GM13976 (cell line): ENCODE data around the gene CCNL1.

Source experiments
- DNase-seq: peaks from one replicate; pipeline ENCODE4 v3.0.0; 2012; ENCODE audit warnings: low spot score
- CTCF ChIP-seq: IDR thresholded peaks from 2 replicates; pipeline ENCODE4 v1.5.1; 2012; ENCODE audit warnings: borderline replicate concordance, mild to moderate bottlenecking; ENCODE audit not compliant: insufficient read depth; ENCODE audit errors: extremely low read depth, missing control alignments, control extremely low read depth
- in situ Hi-C: fragments of 300-500 bp; cut with MboI; formaldehyde crosslinking; loops from one replicate; pipeline ENCODE4 v1.12.0; 2022; ENCODE audit warnings: low sequenced_read_pairs, mixed read lengths, inconsistent platforms; ENCODE audit not compliant: unreplicated experiment

Gene CCNL1

GRCh38 chr3:157125101-157125500 is 34.8 kb downstream of the CCNL1 start:
- in situ Hi-C loops: loop anchor here (25.0 kb wide), 1 partner anchor 963 kb away; no protein-coding TSS in a partner anchor
- TF ChIP-seq CTCF: no peak

GRCh38 chr3:157123621-157124020 is 36.3 kb downstream of the CCNL1 start:
- in situ Hi-C loops: no loop called here
- TF ChIP-seq CTCF: no peak
- DNase-seq: no peak

More at GRCh38 chr3:157125101-157125500, 34.8 kb downstream of the CCNL1 start:
- no peak for DNase-seq

DNA sequence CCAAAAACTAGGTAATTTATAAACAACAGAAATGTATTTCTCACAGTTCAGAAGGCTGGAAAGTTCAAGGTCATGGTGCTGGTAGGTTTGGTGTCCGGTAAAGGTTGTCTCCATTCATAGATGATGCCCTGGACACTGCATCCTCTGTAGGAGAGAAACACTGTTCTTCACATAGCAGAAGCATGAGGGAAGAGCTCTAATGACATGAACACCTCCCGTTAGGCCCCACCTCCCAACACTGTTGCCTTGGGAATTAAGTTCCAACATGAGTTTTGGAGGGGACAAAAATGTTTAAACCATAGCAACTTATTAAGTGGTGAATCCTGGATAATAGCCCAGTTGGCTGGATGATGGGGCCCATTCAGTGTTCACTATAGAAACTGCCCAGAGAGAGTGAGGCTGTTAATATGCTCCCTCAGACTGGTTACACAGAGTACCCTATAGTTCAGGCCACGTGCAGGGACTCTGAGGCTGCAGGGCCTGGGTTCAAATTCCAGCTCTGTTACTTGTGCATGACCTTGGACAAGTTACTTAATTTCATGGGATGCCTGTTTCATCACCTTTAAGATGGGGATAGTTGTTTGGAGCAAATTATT is 37.0 kb downstream of the CCNL1 start:
- no peak for TF ChIP-seq CTCF
- in situ Hi-C loops: no loop called here
- DNase-seq: no peak

DNA sequence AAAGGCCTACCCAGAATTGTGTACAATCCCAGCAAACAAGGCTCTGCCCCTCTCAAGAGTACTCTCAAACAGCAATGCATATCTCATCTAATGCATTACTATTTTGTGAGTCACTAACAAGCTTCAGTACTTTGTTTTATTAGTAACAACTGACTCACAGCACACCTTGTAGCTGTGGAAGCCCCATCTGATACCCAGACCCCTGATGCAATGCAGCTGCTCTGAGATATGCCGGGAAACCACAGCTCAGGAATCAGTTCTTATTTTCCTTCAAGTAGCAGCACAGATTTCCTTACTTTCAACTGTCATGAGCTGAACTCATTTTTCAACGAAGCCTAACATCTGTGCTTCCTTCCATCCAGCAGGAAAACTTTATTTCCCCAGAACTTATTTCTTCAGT is 37.8 kb downstream of the CCNL1 start:
- in situ Hi-C loops: no loop called here
- no peak for TF ChIP-seq CTCF
- DNase-seq: no peak

DNA sequence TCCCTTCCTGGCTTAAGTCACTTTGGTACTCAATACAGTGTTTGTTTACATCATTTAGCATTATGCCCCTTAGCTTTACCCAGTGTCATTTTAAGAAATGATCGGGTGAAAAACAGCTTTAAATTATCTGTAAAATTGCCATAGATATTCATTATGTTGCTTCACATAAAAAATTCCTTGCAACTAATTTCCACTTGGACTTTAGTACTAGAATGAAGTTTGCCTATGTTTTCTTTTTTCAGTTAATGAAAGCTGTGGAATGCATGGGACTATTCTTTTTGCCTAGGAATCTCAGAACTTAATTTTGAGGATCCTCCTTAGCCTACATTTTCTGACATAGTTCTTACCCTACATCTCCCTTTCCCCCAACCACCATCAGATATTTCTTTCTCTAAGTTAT is 38.4 kb downstream of the CCNL1 start:
- no peak for DNase-seq
- in situ Hi-C loops: no loop called here
- TF ChIP-seq CTCF: no peak

DNA sequence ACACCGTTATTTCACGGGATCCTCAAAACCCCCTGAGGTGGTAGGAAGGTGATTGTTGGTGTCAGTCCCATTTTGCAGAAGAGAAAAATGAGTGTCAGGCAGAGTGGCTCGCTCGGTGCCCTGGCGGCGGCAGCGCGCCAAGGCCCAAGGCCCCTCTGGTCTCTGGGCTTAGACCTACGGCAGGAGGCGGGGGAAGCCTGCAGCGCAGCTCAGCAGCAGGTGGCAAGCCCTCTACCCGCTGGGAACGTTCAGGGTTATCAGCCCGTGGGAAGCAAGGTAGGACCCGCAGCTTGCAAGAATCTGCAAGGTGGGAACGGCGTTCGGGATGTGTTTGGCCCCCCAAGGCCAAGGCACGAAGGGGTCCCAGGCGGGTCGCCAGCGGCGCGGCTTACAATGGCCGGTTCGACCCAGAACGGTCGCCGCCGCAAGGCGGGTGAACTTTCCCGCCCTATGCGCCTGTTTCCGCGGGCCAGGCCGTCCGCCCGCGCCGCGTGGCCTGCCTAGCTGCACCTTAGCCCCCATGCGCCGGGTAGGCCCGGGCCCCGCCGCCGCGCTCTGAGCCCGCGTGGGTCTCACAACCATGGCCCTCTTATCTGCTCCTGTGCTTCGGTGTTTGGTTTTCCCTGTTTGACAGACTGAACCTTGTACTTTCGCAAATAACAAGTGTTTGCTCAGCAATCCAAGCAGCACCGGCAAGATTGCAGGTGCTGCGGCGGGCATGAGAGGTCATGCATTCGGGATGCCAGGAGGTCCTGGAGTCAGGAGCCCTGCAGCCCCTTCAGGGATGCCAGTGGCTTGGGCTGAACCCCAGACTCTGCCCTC is 39.7 kb downstream of the CCNL1 start:
- in situ Hi-C loops: no loop called here
- DNase-seq: no peak
- TF ChIP-seq CTCF: no peak
